Hepatocyte (in vitro differentiated cells): Measurements from ENCODE around the gene TYRP1.

Experiments
- CTCF ChIP-seq: fragments of 200-600 bp; sonication (generic); IDR thresholded peaks from 2 replicates; pipeline ENCODE4 v1.5.1; 2016; ENCODE audit warnings: antibody characterized with exemption, mild to moderate bottlenecking; ENCODE audit not compliant: poor library complexity
- EZH2 ChIP-seq: fragments of 200-600 bp; sonication (generic); IDR thresholded peaks from 2 replicates; pipeline ENCODE4 v1.6.1; 2016; ENCODE audit warnings: antibody characterized with exemption, mild to moderate bottlenecking, borderline replicate concordance

DNA sequence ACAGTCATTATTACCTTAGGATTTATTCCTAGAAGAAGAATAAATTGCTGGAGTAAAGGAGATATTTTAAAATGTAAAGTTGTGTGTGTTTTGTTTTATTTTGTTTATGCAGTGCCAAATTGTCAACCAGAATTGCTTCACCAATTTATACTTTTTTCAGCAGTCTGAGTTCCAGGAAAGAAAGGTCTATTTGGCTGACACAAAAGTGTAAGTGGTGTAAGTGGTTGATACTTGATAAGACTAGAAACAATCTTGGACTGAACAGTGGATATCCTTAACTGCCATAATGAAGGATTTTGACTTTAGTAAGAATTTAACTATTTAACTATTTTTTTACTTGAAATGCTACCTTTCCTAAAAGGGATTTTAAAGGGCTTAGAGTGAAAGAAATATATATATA is 37.7 kb downstream of the TYRP1 start:
- TF ChIP-seq CTCF, result no peak
- TF ChIP-seq EZH2, result no peak
